Measurements from ENCODE around the gene RIN3. TPM values are rescaled to one million over a fixed set of nuclear protein-coding genes. Genes with fewer than 3 reads are reported as not detected.

The RIN3 gene
- total RNA-seq, 1 experiment from 2014 or later: 14.8 TPM

- Histone ChIP-seq H3F3A (ENCODE audit: insufficient read depth, low read depth) (peaks cover 17% of the 10 kb centered on the region), H3K9me3 (ENCODE audit: insufficient read depth, low read depth) (no peaks in the 10 kb centered on the region), H3K79me2 (ENCODE audit: low read depth) (peaks cover 88% of the 10 kb centered on the region), H3K4me2 (no peak overlapping the region), H3K4me1 (replicated peaks; ENCODE audit: insufficient read depth) (peaks cover 32% of the 10 kb centered on the region), H3K36me3 (ENCODE audit: low read depth) (no peaks in the 10 kb centered on the region; the same call in 1 of the 2 replicates), H3K4me3 (no peak overlapping the region), H3K9me2 (ENCODE audit: insufficient read depth) (no peaks in the 10 kb centered on the region), H3K27me3 (ENCODE audit: insufficient read depth, low read depth) (no peaks in the 10 kb centered on the region), H2AFZ (no peak overlapping the region), H3K27ac (no peak overlapping the region), H4K20me1 (ENCODE audit: insufficient read depth) (no peaks in the 10 kb centered on the region)
- ChIA-PET POLR2A (ENCODE audit: unreplicated experiment) (no interaction called here), CTCF (no interaction called here)
- intact Hi-C loops (cut with micrococcal nuclease; ENCODE audit: unreplicated experiment): no loop called here
- DNase-seq: no peak
- TF ChIP-seq CTCF (conservative IDR thresholded peaks at IDR 0.05) (no peak), EZH2 (IDR thresholded peaks at IDR 0.05; ENCODE audit: low read depth) (no peak)
- no TSS peak for BruUV-seq (replicated peaks)
Observed at GRCh38 chr14:92516344-92516965, 2.9 kb downstream of the RIN3 start.

- POLR2A ChIA-PET (ENCODE audit: unreplicated experiment): no interaction called here
- Histone ChIP-seq H3K36me3 (ENCODE audit: low read depth) (no peaks in the 10 kb centered on the region; the same call in 1 of the 2 replicates), H3K27ac (no peak overlapping the region), H3F3A (ENCODE audit: insufficient read depth, low read depth) (peaks cover 12% of the 10 kb centered on the region), H3K9me2 (ENCODE audit: insufficient read depth) (no peaks in the 10 kb centered on the region), H3K79me2 (ENCODE audit: low read depth) (peaks cover 94% of the 10 kb centered on the region), H4K20me1 (ENCODE audit: insufficient read depth) (no peaks in the 10 kb centered on the region), H3K4me1 (replicated peaks; ENCODE audit: insufficient read depth) (peaks cover 26% of the 10 kb centered on the region), H3K4me2 (no peak overlapping the region), H2AFZ (no peak overlapping the region), H3K4me3 (no peak overlapping the region), H3K27me3 (ENCODE audit: insufficient read depth, low read depth) (no peaks in the 10 kb centered on the region), H3K9me3 (ENCODE audit: insufficient read depth, low read depth) (no peaks in the 10 kb centered on the region)
- CTCF ChIA-PET: no interaction called here
- intact Hi-C loops (cut with micrococcal nuclease; ENCODE audit: unreplicated experiment): no loop called here
- no peak for DNase-seq
- TF ChIP-seq EZH2 (IDR thresholded peaks at IDR 0.05; ENCODE audit: low read depth) (no peak), CTCF (conservative IDR thresholded peaks at IDR 0.05) (no peak)
- no TSS peak for BruUV-seq (replicated peaks)
Observed at GRCh38 chr14:92516966-92517506, 3.5 kb downstream of the RIN3 start.

- no peaks in the 10 kb centered on the region for H3K9me2 ChIP-seq (ENCODE audit: insufficient read depth)
- TF ChIP-seq CTCF (conservative IDR thresholded peaks at IDR 0.05) (no peak), EZH2 (IDR thresholded peaks at IDR 0.05; ENCODE audit: low read depth) (no peak)
- H2AFZ ChIP-seq: no peak overlapping the region
- H3K27ac ChIP-seq: no peak overlapping the region
- no peaks in the 10 kb centered on the region; the same call in 1 of the 2 replicates for H3K36me3 ChIP-seq (ENCODE audit: low read depth)
- no peaks in the 10 kb centered on the region for H3K9me3 ChIP-seq (ENCODE audit: insufficient read depth, low read depth)
- no peaks in the 10 kb centered on the region; the same call in 1 of the 2 replicates for H4K20me1 ChIP-seq (ENCODE audit: insufficient read depth)
- POLR2A ChIA-PET (ENCODE audit: unreplicated experiment): no interaction called here
- peaks cover 19% of the 10 kb centered on the region for H3K4me1 ChIP-seq (replicated peaks; ENCODE audit: insufficient read depth)
- H3K4me2 ChIP-seq: no peak overlapping the region
- H3K4me3 ChIP-seq: no peak overlapping the region
- no TSS peak for BruUV-seq (replicated peaks)
- DNase-seq: no peak
- H3K79me2 ChIP-seq (ENCODE audit: low read depth): peaks cover 95% of the 10 kb centered on the region
- CTCF ChIA-PET: no interaction called here
- intact Hi-C loops (cut with micrococcal nuclease; ENCODE audit: unreplicated experiment): no loop called here
- no peaks in the 10 kb centered on the region for H3K27me3 ChIP-seq (ENCODE audit: insufficient read depth, low read depth)
- H3F3A ChIP-seq (ENCODE audit: insufficient read depth, low read depth): peaks cover 5% of the 10 kb centered on the region
Observed at GRCh38 chr14:92517761-92518160, 4.2 kb downstream of the RIN3 start.
